Measurements from ENCODE around the gene STK16.

The STK16 gene

DNA sequence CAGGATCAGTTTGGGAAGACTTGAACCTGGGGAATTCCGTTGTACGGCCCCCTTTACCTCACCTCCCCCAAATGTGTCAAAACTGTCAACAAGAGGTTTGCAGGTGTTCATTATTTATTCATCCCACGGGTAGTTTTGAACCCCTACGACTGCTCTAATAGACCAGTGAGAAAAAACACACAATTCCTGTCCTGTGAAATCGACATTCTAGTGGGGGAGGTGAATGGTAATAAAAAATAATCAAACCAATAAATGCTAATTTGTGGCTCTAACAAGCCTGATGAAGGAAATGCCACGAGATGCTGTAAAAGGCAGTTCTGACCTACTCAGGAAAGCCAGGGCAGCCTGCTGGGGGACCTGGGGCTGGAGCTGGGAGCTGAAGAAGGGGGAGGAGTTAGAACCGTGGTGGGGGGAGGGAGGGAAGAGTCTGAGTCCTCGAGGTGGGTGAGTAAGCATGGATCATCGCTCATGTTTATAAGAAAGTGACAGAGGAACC lies 33.4 kb downstream of the STK16 start:
- no peak for DNase-seq (ENCODE audit: low read depth)
- TF ChIP-seq, protein P1, sequence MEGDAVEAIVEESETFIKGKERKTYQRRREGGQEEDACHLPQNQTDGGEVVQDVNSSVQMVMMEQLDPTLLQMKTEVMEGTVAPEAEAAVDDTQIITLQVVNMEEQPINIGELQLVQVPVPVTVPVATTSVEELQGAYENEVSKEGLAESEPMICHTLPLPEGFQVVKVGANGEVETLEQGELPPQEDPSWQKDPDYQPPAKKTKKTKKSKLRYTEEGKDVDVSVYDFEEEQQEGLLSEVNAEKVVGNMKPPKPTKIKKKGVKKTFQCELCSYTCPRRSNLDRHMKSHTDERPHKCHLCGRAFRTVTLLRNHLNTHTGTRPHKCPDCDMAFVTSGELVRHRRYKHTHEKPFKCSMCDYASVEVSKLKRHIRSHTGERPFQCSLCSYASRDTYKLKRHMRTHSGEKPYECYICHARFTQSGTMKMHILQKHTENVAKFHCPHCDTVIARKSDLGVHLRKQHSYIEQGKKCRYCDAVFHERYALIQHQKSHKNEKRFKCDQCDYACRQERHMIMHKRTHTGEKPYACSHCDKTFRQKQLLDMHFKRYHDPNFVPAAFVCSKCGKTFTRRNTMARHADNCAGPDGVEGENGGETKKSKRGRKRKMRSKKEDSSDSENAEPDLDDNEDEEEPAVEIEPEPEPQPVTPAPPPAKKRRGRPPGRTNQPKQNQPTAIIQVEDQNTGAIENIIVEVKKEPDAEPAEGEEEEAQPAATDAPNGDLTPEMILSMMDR (conservative IDR thresholded peaks at IDR 0.05; ENCODE audit: control insufficient read depth, insufficient read depth, low read depth, low read length): no peak
- H3K4me3 ChIP-seq (ENCODE audit: control insufficient read depth, low read depth, low read length): no peak overlapping the region

DNA sequence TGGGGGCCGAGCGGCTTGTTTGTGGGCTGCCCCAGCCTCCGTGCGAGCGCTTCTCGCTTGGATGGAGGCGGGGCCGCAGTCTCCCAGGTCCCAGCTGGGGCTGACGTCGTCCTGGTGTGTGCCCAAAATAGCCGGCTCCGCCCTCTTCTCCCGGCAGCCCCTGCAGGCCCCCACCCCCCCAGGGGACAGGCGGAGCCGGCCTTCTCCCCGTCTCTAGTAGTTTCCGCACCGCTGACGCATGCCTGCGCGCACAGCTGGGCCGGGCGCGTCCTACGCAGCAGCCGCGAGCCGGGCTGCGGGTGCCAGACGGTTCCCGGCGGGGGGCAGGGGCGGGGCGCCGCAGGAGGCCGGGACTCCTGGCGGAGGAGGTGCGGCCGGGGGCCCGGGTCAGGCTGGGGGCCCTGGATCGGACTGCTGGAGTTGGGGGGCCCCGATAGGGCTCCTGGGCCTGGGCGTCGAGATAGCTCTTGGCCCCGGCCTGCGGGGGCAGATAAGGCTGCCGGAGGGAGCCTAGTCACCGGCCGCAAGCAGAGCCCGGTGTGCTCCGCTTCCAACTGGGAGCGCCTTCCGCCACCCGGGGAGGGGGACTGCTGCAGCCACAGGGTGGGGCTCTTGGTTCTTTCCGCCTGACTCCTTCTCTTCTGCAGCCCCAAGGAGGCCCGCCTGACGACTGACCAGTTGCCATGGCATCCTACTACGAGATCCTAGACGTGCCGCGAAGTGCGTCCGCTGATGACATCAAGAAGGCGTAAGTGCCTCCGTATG lies 34.1 kb downstream of the STK16 start, which contains the start of gene DNAJB2:
Gene DNAJB2, plus strand, starts transcription at position 216 of the 765 bp plus-strand sequence. Its CDS starts 468 bp downstream, at position 684.
- TF ChIP-seq, protein P1 (conservative IDR thresholded peaks at IDR 0.05; ENCODE audit: control insufficient read depth, insufficient read depth, low read depth, low read length): no peak
- H3K4me3 ChIP-seq (ENCODE audit: control insufficient read depth, low read depth, low read length): peak within 1 kb of the TSS; percentile 69

DNA sequence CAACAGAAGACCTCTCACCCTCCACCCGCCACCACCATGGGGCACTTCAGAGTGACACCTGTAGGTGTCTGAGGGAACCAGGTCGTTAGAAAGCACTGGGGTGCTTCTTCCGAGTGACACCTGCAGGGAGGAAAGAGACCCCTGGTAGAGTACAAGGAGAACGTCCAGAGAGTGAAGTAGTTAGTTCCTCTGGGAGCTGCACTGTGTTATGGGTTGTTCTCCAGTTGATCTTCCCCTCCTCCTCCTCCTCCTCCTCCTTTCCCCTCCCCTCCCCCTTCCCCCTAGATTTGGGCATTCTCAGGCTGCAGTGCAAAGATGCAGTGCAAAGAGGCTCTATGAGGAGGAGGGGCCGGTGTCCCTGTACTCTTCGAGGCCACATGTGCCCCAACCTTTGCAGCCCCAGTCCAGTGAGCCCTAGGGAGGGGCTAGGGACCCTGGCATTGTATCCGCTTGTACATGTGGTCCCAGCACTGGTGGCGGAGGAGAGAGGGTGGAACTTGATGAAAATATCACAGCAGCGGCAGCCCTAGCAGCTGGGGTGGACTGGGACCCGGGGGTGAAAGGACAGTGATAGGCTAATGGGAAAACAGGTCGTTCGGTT lies 34.7 kb downstream of the STK16 start:
- H3K4me3 ChIP-seq (ENCODE audit: control insufficient read depth, low read depth, low read length): peak overlapping the region; percentile 69
- no peak for DNase-seq (ENCODE audit: low read depth)
- TF ChIP-seq, protein P1 (conservative IDR thresholded peaks at IDR 0.05; ENCODE audit: control insufficient read depth, insufficient read depth, low read depth, low read length): no peak

More for the DNA sequence above, 34.1 kb downstream of the STK16 start, which contains the start of gene DNAJB2:
- peak; percentile 99 for DNase-seq (ENCODE audit: low read depth)

DNA sequence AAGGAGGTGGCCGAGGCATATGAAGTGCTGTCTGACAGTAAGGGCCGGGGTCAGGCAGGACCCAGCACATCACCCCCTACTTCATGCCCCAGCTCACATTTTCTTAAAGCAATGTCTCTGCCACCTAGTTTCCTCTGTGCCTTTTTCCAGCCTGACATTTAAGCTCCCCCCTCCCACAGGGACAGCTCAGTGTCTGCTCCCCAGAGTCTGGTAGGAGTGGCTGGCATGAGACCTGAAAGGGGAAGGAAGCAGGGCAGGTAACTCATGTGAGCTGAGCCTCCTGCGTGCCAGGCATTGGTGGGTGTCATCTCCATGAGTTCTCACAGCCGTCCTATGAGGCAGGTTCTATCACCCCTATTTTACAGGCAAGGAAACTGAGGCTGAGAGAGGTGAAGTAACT lies 35.4 kb downstream of the STK16 start:
- DNase-seq (ENCODE audit: low read depth): no peak
- no peak overlapping the region for H3K4me3 ChIP-seq (ENCODE audit: control insufficient read depth, low read depth, low read length)
- TF ChIP-seq, protein P1 (conservative IDR thresholded peaks at IDR 0.05; ENCODE audit: control insufficient read depth, insufficient read depth, low read depth, low read length): no peak

DNA sequence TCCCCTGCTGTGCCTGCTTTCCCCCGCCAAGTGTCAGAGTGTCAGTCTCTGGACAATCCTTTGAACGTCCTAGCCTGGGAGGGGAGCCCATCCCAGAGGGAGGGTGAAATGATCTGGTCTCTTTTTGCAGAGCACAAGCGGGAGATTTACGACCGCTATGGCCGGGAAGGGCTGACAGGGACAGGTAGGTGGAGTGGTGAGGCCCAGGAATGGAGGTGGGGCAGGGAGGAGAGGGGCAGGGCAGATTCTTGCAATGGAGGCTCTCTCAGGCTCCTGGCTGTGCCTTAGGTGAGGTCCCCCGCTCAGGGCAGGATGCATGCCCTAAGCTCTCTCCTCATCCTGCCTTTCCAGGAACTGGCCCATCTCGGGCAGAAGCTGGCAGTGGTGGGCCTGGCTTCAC lies 36.3 kb downstream of the STK16 start:
- DNase-seq (ENCODE audit: low read depth): no peak
- no peak overlapping the region for H3K4me3 ChIP-seq (ENCODE audit: control insufficient read depth, low read depth, low read length)
- TF ChIP-seq, protein P1 (conservative IDR thresholded peaks at IDR 0.05; ENCODE audit: control insufficient read depth, insufficient read depth, low read depth, low read length): no peak

DNA sequence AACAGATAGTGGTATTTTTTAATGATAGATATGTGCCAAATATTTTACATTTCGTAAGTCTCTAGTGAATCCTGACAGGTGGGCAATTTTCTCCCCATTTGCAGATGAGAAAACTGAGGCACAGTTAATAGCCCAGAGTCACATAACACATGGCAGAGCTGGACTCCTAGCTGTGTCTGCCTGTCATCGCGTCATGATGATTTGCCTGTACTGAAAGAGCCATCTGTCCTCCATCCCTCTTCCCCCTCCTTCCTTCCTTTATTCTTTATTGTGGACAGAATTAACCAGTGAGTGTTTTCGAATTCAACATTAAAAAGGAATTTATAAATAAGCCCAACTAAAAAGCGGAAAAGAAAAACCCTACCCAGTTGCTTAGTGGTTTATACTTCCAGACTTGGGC lies 37.1 kb downstream of the STK16 start:
- H3K4me3 ChIP-seq (ENCODE audit: control insufficient read depth, low read depth, low read length): no peak overlapping the region
- TF ChIP-seq, protein P1 (conservative IDR thresholded peaks at IDR 0.05; ENCODE audit: control insufficient read depth, insufficient read depth, low read depth, low read length): no peak
- DNase-seq (ENCODE audit: low read depth): no peak
